Left kidney (tissue), 2 donors: ENCODE measurements around the gene ZNF346. TPM values are rescaled to one million over a fixed set of nuclear protein-coding genes. Genes with fewer than 3 reads are reported as not detected.

ENCODE experiments used
- DNase-seq: peaks from one replicate; pipeline ENCODE4 v3.0.0-alpha.2; 2013
- polyA plus RNA-seq: library from polyadenylated mRNA; unstranded; fragments of 120-200 nt; gene quantifications from one replicate; pipeline ENCODE4 v1.2.1, GENCODE V29; 2013; ENCODE audit not compliant: insufficient read length

The ZNF346 gene
- polyA plus RNA-seq, 1 donor: 29.4 TPM

DNA sequence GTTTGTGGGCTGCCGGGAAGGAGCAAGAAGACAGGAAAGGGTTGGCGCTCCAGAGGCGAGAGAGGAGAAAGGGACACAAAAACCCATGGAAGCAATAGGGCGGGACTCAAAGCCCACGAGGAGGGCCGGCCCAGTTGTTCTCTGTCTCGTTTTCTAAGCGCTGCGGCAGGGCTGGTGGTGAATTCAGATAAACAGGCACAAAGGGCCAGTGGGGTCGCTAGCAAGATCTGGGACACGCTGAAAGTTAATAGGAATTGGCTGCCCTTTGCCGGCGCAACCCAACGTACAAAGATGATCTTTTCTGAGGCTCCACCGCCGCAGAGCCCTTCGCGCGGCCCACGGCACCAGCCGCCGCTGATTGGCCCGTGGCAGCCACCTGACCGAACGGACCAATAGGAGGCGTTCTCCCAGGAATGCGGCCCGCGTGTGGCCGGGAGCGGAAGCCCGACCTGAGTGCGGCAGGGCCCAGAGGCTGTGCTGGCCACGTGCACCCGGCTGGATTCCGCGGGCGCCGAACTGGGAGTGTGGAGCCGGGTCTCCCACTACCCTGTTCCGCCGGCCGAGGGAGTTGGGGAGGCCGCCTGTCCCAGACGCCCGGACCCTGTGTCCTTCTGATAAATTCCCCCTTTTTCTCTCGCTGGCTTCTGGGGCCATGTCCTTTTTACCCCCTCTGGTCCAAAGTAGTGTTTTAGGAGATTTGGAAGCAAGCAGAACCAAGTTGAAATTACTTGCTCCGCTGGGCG is 94.3 kb downstream of the ZNF346 start:
- peak; percentile 86 for DNase-seq

DNA sequence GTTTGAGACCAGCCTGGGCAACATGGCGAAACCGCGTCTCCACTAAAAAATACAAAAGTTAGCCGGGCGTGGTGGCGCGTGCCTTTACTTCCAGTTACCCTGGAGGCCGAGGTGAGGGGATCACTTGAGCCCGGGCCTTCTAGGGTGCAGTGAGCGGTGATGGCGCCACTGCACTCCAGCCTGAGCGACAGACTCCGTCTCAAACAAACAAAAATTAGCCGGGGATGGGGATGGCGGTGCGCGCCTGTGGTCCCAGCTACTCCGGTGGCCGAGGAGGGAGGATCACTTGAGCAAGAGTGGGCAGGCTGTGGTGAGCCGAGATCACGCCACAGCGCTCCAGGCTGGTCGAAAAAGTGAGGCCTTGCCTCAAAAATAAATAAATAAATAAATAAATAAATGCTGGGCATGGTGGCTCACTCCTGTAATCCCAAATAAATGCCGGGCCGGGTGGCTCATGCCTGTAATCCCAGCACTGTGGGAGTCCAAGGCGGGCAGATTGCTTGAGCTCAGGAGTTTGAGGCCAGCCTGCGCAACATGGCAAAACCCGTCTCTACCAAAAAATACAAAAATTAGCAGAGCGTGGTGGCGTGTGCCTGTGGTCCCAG is 95.0 kb downstream of the ZNF346 start:
- DNase-seq: no peak

- DNase-seq: no peak
These were observed 100.1 kb downstream of the ZNF346 start for GRCh38 chr5:177122566-177122965.

GRCh38 chr5:177123789-177124485 is 101.4 kb downstream of the ZNF346 start:
- no peak for DNase-seq

DNA sequence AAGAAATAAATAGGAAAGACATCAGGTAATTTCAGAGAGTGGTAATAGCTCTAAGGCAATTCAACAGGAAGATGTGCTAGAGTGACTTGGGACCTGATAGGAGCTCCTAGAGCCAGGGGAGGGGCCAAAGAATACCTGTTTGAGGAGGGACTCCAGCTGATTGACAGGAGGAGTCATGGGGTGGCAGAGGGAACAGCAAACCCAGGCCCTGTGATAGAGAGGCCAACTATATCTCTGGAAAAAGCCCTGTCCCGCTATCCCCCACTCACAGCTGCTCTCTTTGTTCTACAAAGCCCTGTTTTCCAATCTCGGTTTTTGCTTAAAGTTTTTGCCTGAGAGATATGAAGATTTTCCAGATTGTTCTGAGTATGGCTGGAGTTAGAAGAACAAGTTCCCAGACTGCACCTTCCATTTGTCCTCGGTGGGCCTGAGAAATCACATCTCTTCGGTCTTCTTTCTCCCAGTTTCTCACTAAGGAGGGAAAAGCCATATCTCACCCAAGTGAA is 102.0 kb downstream of the ZNF346 start:
- no peak for DNase-seq

DNA sequence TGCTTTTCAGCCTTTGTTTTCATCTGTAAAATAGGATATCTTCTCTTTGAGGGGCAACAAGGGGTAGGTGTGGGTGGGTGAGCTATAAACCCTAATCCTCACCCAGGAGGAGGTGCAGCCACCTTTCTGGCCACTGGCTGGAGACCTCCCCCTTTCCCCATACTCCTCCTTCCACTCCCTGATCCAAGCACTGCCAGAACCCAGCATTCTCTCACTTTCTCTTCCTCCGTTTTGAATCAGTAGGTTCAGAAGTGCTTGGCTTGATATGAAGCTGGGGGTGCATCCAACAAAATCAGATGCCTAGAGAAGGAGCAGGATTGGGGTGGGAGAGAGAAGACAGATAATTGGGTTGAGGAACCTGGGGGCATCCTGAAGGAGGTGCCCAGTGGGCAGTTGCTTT is 104.3 kb downstream of the ZNF346 start:
- no peak for DNase-seq

GRCh38 chr5:177128551-177128981 is 106.1 kb downstream of the ZNF346 start:
- DNase-seq: no peak

GRCh38 chr5:177130211-177131018 is 107.9 kb downstream of the ZNF346 start:
- DNase-seq: no peak

Other genes with a start within 250 kb of the ZNF346 start
- gene UNC5A, start 212.1 kb upstream of the ZNF346 start, polyA plus RNA-seq: 0.17 TPM
- 0.18 TPM for gene HK3, start 123.3 kb upstream of the ZNF346 start, polyA plus RNA-seq
- gene UIMC1, start 15.9 kb upstream of the ZNF346 start, polyA plus RNA-seq: 50.0 TPM
- 66.8 TPM for gene FGFR4, start 64.2 kb downstream of the ZNF346 start, polyA plus RNA-seq
- 68.7 TPM for gene NSD1, start 111.1 kb downstream of the ZNF346 start, polyA plus RNA-seq